ENCODE measurements around the gene ADAM11.

DNA sequence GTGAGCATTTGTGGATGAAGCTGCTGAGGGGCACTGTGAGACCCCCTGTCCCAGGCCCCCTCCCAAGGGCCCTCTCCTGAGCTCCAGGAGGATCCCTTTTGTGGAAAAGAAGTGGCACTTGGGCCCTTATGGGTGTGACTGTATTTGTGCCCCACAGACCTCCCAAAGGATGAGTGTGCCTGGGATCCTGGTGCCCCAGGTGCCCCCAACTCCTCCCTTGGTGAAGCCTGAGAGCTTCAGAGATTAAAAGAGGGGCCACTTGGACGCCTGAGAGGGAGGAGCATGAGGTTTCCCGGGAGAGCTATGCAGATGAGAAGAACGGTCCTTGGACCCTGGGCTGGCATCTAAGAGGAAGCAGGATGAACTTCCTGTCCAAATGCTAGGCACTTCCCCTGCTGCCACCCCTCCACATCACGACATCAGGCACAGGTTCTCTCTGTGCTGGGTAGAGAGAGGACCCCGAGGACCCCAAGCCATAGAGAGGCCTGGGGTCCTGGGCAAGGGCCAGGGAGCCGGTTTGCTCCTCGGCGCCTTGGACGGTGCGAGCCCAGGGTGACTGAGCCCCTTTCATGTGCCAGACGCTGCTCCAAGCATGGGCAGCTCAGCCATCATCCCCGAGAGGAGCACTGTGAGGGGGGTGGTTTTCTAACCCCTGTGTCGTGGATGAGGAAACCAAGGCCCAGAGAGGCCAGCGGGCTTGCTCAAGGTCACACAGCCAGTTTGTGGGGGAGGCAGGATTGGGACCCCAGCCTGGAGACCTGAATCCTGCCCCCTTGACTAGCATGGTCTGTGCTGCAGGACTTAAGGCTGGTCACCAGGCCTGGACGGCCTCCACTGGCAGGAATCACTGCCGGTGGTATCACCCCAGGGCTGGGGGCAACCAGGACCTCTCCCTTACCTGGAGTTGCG lies 5.6 kb upstream of the ADAM11 start:
- TF ChIP-seq, protein P1, sequence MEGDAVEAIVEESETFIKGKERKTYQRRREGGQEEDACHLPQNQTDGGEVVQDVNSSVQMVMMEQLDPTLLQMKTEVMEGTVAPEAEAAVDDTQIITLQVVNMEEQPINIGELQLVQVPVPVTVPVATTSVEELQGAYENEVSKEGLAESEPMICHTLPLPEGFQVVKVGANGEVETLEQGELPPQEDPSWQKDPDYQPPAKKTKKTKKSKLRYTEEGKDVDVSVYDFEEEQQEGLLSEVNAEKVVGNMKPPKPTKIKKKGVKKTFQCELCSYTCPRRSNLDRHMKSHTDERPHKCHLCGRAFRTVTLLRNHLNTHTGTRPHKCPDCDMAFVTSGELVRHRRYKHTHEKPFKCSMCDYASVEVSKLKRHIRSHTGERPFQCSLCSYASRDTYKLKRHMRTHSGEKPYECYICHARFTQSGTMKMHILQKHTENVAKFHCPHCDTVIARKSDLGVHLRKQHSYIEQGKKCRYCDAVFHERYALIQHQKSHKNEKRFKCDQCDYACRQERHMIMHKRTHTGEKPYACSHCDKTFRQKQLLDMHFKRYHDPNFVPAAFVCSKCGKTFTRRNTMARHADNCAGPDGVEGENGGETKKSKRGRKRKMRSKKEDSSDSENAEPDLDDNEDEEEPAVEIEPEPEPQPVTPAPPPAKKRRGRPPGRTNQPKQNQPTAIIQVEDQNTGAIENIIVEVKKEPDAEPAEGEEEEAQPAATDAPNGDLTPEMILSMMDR (IDR thresholded peaks at IDR 0.05), result no peak
- no peak for TF ChIP-seq POLR2AphosphoS5 (IDR thresholded peaks at IDR 0.05)
